ENCODE measurements around the gene NVL. TPM values are rescaled to one million over a fixed set of nuclear protein-coding genes. Genes with fewer than 3 reads are reported as not detected.
"Not testable (repeated sequence)": the region's sequence is repeated elsewhere in the genome, so short reads cannot be mapped to it uniquely, and the experiment has no call there.

Gene NVL
- total RNA-seq, 6 experiments from 2014 or later, result 21.4 to 24.4 (median 23.0) TPM

GRCh38 chr1:224353975-224354925, 24.3 kb upstream of the NVL start:
- Mint-ChIP-seq H3K36me3 (ENCODE audit: low read depth) (peaks cover 4% of the 10 kb centered on the region; the same call in 1 of the 2 replicates), H3K27me3 (ENCODE audit: insufficient read depth) (no peaks in the 10 kb centered on the region; the same call in 1 of the 2 replicates), H3K4me1 (ENCODE audit: low read depth) (peaks cover 26% of the 10 kb centered on the region), H3K9me3 (no peaks in the 10 kb centered on the region), H3K27ac (no peak overlapping the region), H3K4me3 (no peak overlapping the region)
- no peak for TF ChIP-seq CTCF (IDR thresholded peaks at IDR 0.05)
- no peak for DNase-seq

DNA sequence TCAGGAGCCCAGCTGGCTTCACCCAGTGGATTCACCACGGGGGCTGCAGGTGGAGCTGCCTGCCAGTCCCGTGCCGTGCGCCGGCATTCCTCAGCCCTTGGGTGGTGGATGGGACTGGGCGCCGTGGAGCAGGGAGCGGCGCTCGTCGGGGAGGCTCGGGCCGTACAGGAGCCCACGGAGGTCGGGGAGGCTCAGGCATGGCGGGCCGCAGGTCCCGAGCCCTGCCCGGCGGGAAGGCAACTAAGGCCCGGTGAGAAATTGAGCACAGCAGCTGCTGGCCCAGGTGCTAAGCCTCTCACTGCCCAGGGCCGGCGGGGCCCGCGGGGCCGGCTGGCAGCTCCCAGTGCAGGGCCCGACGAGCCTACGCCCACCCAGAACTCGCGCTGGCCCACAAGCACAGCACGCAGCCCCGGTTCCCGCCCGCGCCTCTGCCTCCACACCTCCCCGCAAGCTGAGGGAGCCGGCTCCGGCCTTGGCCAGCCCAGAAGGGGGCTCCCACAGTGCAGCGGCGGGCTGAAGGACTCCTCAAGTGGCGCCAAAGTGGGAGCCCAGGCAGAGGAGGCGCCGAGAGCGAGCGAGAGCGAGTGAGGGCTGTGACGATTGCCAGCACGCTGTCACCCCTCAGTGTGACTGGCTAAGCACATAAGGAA, 22.6 kb upstream of the NVL start:
- H3K9me3 Mint-ChIP-seq; H3K27me3 Mint-ChIP-seq (ENCODE audit: insufficient read depth); H3K4me3 Mint-ChIP-seq: not testable (repeated sequence)

DNA sequence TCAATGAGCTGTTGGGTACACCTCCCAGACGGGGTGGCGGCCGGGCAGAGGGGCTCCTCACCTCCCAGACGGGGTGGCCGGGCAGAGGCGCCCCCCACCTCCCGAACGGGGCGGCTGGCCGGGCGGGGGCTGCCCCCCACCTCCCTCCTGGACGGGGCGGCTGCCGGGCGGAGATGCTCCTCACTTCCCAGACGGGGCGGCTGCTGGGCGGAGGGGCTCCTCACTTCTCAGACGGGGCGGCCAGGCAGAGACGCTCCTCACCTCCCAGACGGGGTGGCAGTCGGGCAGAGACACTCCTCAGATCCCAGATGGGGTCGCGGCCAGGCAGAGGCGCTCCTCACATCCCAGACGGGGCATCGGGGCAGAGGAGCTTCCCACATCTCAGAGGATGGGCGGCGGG, 19.7 kb upstream of the NVL start:
- H3K4me3 Mint-ChIP-seq; H3K27me3 Mint-ChIP-seq (ENCODE audit: insufficient read depth); H3K27ac Mint-ChIP-seq; DNase-seq; H3K4me1 Mint-ChIP-seq (ENCODE audit: low read depth); H3K36me3 Mint-ChIP-seq (ENCODE audit: low read depth): not testable (repeated sequence)
- H3K9me3 Mint-ChIP-seq, result peaks cover 12% of the 10 kb centered on the region

More for the DNA sequence above, 22.6 kb upstream of the NVL start:
- DNase-seq; H3K4me1 Mint-ChIP-seq (ENCODE audit: low read depth); H3K36me3 Mint-ChIP-seq (ENCODE audit: low read depth); H3K27ac Mint-ChIP-seq: not testable (repeated sequence)

- H3K4me1 Mint-ChIP-seq (ENCODE audit: low read depth), result no peaks in the 10 kb centered on the region
- H3K27ac Mint-ChIP-seq, result no peak overlapping the region
- H3K9me3 Mint-ChIP-seq, result peaks cover 28% of the 10 kb centered on the region
- no peak for DNase-seq
- TF ChIP-seq CTCF (IDR thresholded peaks at IDR 0.05), result no peak
- H3K36me3 Mint-ChIP-seq (ENCODE audit: low read depth), result peaks cover under 1% of the 10 kb centered on the region
- H3K27me3 Mint-ChIP-seq (ENCODE audit: insufficient read depth), result no peaks in the 10 kb centered on the region; the same call in 1 of the 2 replicates
- H3K4me3 Mint-ChIP-seq, result no peak overlapping the region
These were observed 18.2 kb upstream of the NVL start for GRCh38 chr1:224348137-224348536.

DNA sequence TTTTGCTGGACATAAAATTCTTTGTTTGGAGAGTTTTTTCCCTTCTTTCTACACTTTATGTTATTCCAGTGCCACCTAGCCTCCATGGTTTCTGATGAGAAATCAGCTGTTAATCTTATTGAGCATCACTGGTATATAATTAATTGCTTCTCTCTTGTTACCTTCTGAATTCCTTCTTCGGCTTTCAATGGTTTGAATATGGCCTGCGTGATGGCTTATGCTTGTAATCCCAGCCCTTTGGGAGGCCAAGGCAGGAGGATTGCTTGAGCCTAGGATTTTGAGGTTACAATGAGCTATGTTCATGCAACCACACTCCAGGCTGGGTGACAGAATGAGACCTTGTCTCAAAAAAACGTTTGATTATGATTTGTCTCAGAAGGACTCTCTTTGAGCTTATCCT, 13.7 kb upstream of the NVL start:
- H3K4me1 Mint-ChIP-seq (ENCODE audit: low read depth), result peaks cover 5% of the 10 kb centered on the region; the same call in 1 of the 2 replicates
- no peak for TF ChIP-seq CTCF (IDR thresholded peaks at IDR 0.05)
- no peak overlapping the region for H3K4me3 Mint-ChIP-seq
- no peak for DNase-seq
- peaks cover 13% of the 10 kb centered on the region for H3K36me3 Mint-ChIP-seq (ENCODE audit: low read depth)
- peaks cover 7% of the 10 kb centered on the region; the same call in 1 of the 2 replicates for H3K27me3 Mint-ChIP-seq (ENCODE audit: insufficient read depth)
- peaks cover 41% of the 10 kb centered on the region for H3K9me3 Mint-ChIP-seq
- no peak overlapping the region for H3K27ac Mint-ChIP-seq

GRCh38 chr1:224340453-224341384, 10.7 kb upstream of the NVL start:
- H3K27ac Mint-ChIP-seq; DNase-seq; H3K4me1 Mint-ChIP-seq (ENCODE audit: low read depth): not testable (repeated sequence)
- peaks cover 38% of the 10 kb centered on the region for H3K9me3 Mint-ChIP-seq
- peaks cover 13% of the 10 kb centered on the region for H3K36me3 Mint-ChIP-seq (ENCODE audit: low read depth)
- peak overlapping the region; percentile 80 for H3K4me3 Mint-ChIP-seq
- peaks cover 12% of the 10 kb centered on the region for H3K27me3 Mint-ChIP-seq (ENCODE audit: insufficient read depth)

Data from HFFc6 (cell line).